DMS53 (cell line): ENCODE measurements around the gene FBXO17.

Experiments used
- DNase-seq: peaks from one replicate; lab custom pipeline; 2025; lab: John Stamatoyannopoulos, UW

Gene FBXO17

DNA sequence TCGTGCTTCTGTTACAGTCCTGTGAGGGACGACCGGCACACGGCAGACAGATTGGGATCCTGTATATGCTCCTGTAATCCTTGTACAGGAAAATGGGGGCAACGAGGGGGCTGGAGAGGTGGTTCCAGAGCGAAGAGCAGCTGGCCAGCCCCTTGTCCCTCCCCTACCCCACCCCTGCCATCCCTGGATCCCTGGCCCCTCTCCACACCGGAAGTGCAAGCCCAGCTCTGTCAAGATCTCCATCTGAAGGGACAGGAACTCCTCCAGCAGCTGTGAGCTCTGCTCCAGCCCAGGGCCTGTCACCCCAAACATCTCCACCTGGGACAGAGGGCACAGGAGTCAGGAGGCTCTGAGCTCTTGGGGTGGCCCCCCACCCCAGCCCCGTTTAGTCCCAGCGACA is 58.0 kb downstream of the FBXO17 start:
- no peak for DNase-seq

GRCh38 chr19:38915329-38916321 is 59.9 kb downstream of the FBXO17 start:
- no peak for DNase-seq

- DNase-seq: no peak
Observed at GRCh38 chr19:38913958-38914357, 61.6 kb downstream of the FBXO17 start.

- DNase-seq: no peak
Observed at GRCh38 chr19:38912600-38913514, 62.7 kb downstream of the FBXO17 start.

DNA sequence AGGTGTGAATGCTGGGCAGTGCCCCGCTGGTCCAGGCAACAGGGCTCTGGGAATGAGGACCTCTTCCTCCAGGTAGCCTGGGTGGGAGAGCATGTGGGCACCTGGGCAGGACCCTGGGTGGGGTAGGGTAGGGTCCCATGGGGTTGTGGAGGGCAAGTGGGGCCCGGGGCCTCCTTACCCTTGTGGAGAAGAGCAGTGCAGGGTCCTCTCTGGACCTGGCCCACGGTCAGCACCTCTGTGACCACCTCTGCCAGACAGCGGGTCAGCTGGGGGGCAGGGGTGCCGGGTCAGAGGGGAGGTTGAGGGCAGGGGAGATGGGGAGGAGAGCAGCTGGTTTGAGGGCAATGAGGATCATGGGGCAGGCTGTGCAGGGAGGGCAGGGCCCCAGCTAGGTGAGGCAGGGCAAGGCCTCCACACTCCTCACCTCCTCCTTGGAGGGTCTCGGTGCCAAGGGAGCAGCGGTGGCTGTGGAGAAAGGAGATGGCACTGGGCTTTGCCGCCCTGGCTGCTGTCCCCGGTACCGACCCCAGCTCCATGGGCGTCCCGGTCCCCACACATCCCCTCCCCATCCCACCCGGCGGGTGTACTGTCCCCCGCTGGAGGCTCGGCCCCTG is 64.0 kb downstream of the FBXO17 start:
- no peak for DNase-seq

- no peak for DNase-seq
Observed at GRCh38 chr19:38910488-38910887, 65.1 kb downstream of the FBXO17 start.

DNA sequence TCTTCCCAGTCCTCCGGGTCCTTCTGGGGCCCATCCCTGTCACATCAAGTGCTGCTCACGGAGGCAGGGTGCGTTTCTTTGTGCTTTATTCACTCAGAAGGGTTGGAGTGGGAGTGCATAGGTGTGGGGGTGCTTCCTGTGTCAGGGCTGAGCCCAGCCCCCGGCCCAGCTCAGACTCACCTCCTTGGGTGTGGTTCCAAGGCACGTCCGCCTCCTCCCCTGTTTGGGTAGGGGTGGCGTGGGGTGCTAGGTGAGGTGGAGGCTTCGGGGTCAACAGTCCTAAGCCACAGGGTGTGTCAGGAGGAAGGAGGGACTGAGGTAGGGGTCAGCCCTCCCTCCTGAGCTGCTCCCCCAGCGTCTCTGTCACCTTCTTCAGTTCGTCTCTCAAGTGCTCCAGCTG is 66.6 kb downstream of the FBXO17 start:
- no peak for DNase-seq

GRCh38 chr19:38907670-38908069 is 67.9 kb downstream of the FBXO17 start:
- no peak for DNase-seq

- DNase-seq: no peak
Observed at GRCh38 chr19:38907227-38907626, 68.3 kb downstream of the FBXO17 start.

- DNase-seq: no peak
Observed at GRCh38 chr19:38905620-38906019, 69.9 kb downstream of the FBXO17 start.

- no peak for DNase-seq
Observed at GRCh38 chr19:38904581-38905539, 70.7 kb downstream of the FBXO17 start.

- DNase-seq: no peak
Observed at GRCh38 chr19:38901683-38902082, 73.9 kb downstream of the FBXO17 start.

DNA sequence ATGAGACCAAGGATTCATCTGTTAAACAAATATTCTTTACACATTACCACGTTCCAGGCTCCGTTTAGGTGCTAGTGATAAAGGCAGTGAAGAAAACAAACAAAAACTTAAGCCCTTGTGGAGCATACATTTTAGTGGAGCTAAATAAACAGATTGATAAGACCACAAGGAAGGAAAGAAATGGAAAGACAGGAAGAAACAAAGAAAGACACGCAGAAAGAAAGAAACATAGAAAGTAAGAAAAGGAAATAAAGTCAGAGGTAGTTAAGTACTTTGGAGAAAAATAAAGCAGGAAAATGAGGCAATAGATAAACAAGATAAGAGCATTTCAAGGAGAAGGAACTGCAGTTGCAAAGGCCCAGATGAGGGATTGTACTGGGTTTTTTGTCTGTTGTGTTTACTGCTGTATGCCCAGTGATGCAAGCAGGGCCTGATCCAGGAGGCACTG is 74.8 kb downstream of the FBXO17 start:
- DNase-seq: no peak

DNA sequence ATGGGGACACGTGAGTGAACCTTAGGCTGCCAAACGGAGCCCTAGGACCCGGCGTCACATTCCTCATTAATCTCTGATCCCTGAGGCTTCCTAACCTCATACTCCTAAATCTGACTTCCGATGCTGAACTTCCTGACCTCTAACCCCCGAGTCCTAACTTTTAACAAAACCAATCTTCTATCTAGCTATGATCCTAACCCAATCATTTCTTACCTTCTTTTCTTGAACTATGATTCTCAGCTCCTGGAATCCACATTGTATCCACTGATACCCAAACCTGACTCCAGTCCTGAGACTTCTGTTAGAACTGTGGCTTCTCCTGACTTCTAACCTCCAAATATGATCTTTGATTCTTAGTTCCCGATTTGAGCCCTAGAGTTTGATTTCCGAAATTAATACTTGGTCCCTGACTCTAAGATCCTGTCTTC is 75.3 kb downstream of the FBXO17 start:
- no peak for DNase-seq

DNA sequence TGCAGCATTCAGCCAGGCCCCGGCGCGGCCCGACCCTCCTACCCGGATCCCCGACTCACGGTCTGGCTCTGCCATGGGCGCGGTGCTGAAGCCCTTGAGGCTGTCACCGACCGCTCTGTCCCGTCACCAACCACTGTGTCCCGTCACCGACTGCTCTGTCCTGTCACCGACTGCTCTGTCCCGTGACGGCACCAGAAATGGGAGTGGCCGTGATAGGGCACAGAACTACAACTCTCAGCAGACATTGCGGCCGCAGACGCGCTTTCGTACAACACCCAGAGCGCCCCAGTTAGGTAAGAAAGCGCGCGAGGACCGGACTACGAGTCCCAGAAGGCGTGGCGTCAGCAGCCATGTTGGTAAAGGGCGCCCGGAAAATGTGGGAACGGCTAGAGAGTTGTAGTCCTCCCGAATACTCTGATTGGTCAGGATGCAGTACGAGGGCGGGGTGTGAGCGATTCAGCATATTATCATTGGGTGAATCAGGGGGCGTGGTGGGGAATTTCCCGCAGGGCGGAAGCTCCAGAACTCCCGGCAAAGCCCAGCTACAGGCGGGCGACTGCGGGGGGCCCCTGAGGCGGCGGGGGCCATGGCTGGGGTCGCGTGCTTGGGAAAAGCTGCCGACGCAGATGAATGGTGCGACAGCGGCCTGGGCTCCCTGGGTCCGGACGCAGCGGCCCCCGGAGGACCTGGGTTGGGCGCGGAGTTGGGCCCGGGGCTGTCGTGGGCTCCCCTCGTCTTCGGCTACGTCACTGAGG is 75.9 kb downstream of the FBXO17 start, which contains the start of the genes NFKBIB and SIRT2:
Gene NFKBIB, plus strand, starts transcription at position 523 of the 755 bp plus-strand sequence. Its CDS starts 64 bp downstream, at position 587.
Gene SIRT2, minus strand, starts transcription at position 172 of the 755 bp plus-strand sequence. Its CDS starts 97 bp downstream, at position 75.
- DNase-seq: peak; percentile 100

GRCh38 chr19:38898788-38899446 is 76.6 kb downstream of the FBXO17 start:
- DNase-seq: peak; percentile 70

GRCh38 chr19:38894968-38895367 is 80.6 kb downstream of the FBXO17 start:
- no peak for DNase-seq

- DNase-seq: no peak
Observed at GRCh38 chr19:38893341-38893771, 82.2 kb downstream of the FBXO17 start.

GRCh38 chr19:38892841-38893240 is 82.7 kb downstream of the FBXO17 start:
- DNase-seq: no peak
